ENCODE results near the gene EFEMP2. TPM values are rescaled to one million over a fixed set of nuclear protein-coding genes. Genes with fewer than 3 reads are reported as not detected.

The EFEMP2 gene
- total and polyA plus RNA-seq, 4 donors: 34.2 to 67.0 (median 53.8) TPM

DNA sequence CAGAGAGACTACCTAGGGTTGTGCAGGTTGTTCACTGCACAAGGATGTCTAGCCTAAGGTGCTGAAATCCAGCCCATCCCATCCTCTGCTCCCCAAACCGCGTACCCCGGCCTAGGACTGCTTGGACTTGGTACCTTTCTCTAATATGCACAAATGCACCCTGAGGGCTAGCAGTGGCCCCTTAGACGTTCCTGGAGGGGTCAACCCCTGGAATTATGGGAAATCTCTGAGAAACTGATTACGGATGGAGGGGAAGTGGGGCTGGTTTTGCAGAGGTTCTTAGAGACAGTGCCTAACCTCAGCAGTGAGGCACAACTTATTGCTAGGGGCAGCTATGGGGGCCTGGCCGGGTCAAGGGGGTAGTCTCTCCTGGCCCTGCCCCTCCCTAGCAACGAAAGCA is 43.8 kb upstream of the EFEMP2 start:
- WGBS, 2 donors: 70 to 80% methylated on average over 7 of the region's 7 CpGs
- Histone ChIP-seq H3K9me3 (ENCODE audit: control insufficient read depth in 4 of 4, insufficient read depth in 3 of 4, low read length in 3 of 4) (no peaks in the 10 kb centered on the region), H3K27me3 (ENCODE audit: control insufficient read depth in 3 of 3, insufficient read depth in 3 of 3, low read length in 2 of 3) (no peaks in the 10 kb centered on the region), H3K27ac (ENCODE audit: low read depth in 1 of 2, low read length in 1 of 2) (peak overlapping the region; percentile 84 to 89), H3K36me3 (ENCODE audit: control insufficient read depth in 4 of 4, insufficient read depth in 4 of 4, low read length in 4 of 4) (peaks cover 0 to 17% (median 1%) of the 10 kb centered on the region in 4 donors), H3K4me1 (ENCODE audit: control insufficient read depth in 5 of 5, insufficient read depth in 5 of 5, low read length in 5 of 5) (peaks cover 9 to 42% (median 26%) of the 10 kb centered on the region in 5 donors), H3K4me3 (no peak overlapping the region), H3K9ac (ENCODE audit: insufficient read depth in 1 of 2, low read length in 2 of 2) (no peak overlapping the region)
- DNase-seq (no peak), ATAC-seq (ENCODE audit: insufficient read depth, low FRiP score) (no peak)
- TF ChIP-seq, protein P1, sequence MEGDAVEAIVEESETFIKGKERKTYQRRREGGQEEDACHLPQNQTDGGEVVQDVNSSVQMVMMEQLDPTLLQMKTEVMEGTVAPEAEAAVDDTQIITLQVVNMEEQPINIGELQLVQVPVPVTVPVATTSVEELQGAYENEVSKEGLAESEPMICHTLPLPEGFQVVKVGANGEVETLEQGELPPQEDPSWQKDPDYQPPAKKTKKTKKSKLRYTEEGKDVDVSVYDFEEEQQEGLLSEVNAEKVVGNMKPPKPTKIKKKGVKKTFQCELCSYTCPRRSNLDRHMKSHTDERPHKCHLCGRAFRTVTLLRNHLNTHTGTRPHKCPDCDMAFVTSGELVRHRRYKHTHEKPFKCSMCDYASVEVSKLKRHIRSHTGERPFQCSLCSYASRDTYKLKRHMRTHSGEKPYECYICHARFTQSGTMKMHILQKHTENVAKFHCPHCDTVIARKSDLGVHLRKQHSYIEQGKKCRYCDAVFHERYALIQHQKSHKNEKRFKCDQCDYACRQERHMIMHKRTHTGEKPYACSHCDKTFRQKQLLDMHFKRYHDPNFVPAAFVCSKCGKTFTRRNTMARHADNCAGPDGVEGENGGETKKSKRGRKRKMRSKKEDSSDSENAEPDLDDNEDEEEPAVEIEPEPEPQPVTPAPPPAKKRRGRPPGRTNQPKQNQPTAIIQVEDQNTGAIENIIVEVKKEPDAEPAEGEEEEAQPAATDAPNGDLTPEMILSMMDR (IDR thresholded peaks at IDR 0.05; ENCODE audit: control extremely low read depth, extremely low read depth): no peak

DNA sequence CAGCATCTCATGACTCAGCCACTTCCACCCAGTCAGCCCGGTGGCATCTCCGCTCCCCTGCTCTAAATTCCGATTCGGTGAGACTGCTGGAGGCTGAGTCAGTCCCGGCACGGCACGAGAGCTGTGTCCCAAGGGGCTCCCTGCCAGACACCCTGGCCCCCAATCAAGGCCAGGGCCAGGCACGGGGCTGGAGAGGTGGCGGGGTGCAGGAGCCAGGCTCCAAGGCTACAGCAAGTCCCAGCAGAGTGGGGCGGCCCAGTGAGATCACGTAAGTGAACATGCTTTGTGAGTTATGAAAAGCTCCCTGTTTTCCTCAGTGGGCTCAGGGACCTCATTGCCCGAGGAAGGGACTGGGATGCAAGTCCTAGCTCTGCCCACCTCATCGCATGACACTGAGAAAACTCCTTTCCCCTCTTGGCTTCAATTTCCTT is 43.2 kb upstream of the EFEMP2 start:
- ATAC-seq (ENCODE audit: insufficient read depth, low FRiP score): peak; percentile 22
- H3K9ac ChIP-seq (ENCODE audit: insufficient read depth in 1 of 2, low read length in 2 of 2): no peak overlapping the region
- WGBS, 2 donors: 29 to 34% methylated on average over 13 of the region's 13 CpGs
- peak overlapping the region; percentile 84 to 89 for H3K27ac ChIP-seq (ENCODE audit: low read depth in 1 of 2, low read length in 1 of 2)
- DNase-seq: no peak
- TF ChIP-seq, protein P1 (IDR thresholded peaks at IDR 0.05; ENCODE audit: control extremely low read depth, extremely low read depth): no peak
- H3K4me3 ChIP-seq: no peak overlapping the region
- peaks cover 9 to 44% (median 30%) of the 10 kb centered on the region in 5 donors for H3K4me1 ChIP-seq (ENCODE audit: control insufficient read depth in 5 of 5, insufficient read depth in 5 of 5, low read length in 5 of 5)
- H3K36me3 ChIP-seq (ENCODE audit: control insufficient read depth in 4 of 4, insufficient read depth in 4 of 4, low read length in 4 of 4): peaks cover 0 to 17% (median under 1%) of the 10 kb centered on the region in 4 donors
- no peaks in the 10 kb centered on the region for H3K27me3 ChIP-seq (ENCODE audit: control insufficient read depth in 3 of 3, insufficient read depth in 3 of 3, low read length in 2 of 3)
- no peaks in the 10 kb centered on the region for H3K9me3 ChIP-seq (ENCODE audit: control insufficient read depth in 4 of 4, insufficient read depth in 3 of 4, low read length in 3 of 4)

DNA sequence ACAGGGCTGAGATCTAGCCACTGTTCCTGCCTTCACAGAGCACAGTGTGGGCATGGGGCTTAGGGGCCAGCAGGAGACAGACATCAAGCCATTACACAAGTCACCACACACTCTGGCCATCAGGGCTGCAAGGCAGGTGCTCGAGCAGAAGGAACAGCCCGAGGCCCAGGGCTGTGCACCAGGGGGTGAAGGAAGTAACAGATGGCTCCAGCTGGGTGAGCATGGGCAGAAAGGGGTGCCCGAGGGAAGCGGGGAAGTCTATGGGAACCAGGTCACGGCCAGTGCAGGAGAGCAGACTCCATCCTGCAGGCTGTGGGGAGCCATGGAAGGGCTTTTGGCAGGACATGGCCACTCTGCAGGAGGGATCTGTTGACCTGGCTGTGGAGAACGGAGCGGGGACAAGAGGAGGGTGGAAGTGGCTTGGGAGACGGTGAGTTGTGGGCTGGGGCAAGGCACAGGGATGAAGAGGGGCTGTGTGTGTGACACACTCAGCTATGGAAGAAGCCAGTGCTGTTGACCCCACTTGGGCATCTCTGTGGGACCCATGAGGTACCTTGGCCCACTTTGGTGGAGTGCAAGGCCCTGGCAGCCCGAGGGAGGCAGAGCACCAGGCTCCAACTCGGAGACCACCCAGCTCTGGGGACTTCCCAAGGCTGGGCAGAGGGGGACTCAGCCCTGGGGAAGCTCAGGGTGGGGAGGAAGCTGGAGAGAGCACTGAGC is 42.7 kb upstream of the EFEMP2 start:
- TF ChIP-seq, protein P1 (IDR thresholded peaks at IDR 0.05; ENCODE audit: control extremely low read depth, extremely low read depth): no peak
- peaks cover 0 to 17% (median 0%) of the 10 kb centered on the region in 4 donors for H3K36me3 ChIP-seq (ENCODE audit: control insufficient read depth in 4 of 4, insufficient read depth in 4 of 4, low read length in 4 of 4)

More for the DNA sequence above, 42.7 kb upstream of the EFEMP2 start:
- Histone ChIP-seq H3K27ac (ENCODE audit: low read depth in 1 of 2, low read length in 1 of 2) (peak overlapping the region; percentile 84 to 85), H3K4me3 (no peak overlapping the region), H3K4me1 (ENCODE audit: control insufficient read depth in 5 of 5, insufficient read depth in 5 of 5, low read length in 5 of 5) (peaks cover 9 to 38% (median 25%) of the 10 kb centered on the region in 5 donors), H3K27me3 (ENCODE audit: control insufficient read depth in 3 of 3, insufficient read depth in 3 of 3, low read length in 2 of 3) (no peaks in the 10 kb centered on the region), H3K9ac (ENCODE audit: insufficient read depth in 1 of 2, low read length in 2 of 2) (no peak overlapping the region), H3K9me3 (ENCODE audit: control insufficient read depth in 4 of 4, insufficient read depth in 3 of 4, low read length in 3 of 4) (no peaks in the 10 kb centered on the region)
- 42 to 64% methylated on average over 9 to 10 of the region's 10 CpGs for WGBS, 2 donors
- no peak for DNase-seq
- no peak for ATAC-seq (ENCODE audit: insufficient read depth, low FRiP score)
